Measurements from ENCODE around the gene ICAM3. TPM values are rescaled to one million over a fixed set of nuclear protein-coding genes. Genes with fewer than 3 reads are reported as not detected.

ICAM3 gene
- total RNA-seq, 4 donors from 2014 or later: 5.5 to 8.5 (median 5.8) TPM

DNA sequence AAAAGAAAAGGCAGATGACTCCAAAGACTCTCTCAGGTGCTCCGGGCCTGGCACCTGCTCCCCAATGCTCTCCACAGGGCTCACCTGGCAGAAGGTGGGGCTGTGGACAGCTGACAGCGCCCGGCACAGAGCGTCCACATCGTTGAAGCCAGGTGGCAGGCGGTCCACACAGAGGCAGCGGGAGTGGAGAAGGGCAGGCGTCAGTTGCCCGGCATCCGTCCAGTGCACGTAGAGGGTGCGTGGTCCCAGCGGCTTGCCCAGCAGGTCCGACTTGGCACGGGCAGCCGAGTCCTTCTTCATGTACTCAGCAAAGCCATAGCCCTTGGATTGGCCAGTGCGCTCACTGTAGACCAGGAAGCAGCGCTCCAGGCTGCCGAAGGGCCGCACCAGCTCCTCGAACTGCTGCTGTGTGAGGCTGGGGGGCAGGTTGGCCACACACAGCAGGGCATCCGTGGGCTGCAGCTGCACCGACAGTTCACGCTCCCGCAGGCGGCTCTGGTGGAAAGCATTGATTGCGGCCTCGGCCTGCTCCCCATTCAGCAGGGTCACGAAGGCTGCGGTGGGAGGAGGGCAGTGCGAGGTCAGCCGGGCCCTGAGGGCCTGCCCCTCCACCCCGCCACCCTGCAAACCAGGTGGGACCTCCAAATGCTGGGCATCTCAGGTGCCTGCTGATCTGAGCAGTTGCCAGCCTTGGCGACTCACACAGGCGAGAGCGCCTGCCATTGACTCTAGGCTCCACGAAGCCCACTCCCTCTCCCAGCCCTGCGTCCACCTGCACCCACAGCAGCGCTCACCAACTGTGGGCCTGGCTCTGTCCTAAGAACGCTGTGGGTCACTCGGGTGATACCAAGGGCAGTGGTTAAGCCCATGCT, 10.6 kb downstream of the ICAM3 start:
- 95 to 97% methylated on average over 5 to 38 of the region's 41 CpGs for WGBS, 2 donors
- intact Hi-C loops (cut with DNase I): no loop called here
- H3K36me3 ChIP-seq: peaks cover 38 to 67% of the 10 kb centered on the region in 2 donors

DNA sequence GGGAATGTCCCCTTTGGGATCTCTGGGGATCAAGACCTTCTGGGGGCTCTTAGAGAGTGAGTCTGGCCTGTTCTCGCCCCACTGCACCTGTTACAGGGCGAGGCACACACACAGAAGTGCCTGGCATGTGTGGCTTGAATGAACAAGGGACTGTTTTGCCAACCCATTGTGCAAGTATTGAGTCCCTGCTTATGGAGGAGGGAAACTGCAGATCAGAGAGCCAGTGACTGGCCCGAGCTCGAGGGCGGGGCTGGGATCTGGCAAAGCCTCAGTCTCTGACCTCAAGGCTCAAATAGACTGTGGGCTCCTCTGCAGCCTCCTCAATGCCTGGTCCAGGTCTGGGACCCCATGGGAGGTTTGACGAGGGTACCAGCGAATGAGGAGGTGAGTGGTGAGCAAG, 11.6 kb downstream of the ICAM3 start:
- no peak overlapping the region for H3K4me3 ChIP-seq (replicated peaks in 1 of 3)
- peaks cover 44 to 74% of the 10 kb centered on the region in 2 donors for H3K36me3 ChIP-seq
- WGBS, 2 donors: 85 to 88% methylated on average over 7 of the region's 7 CpGs
- TF ChIP-seq, protein P1, sequence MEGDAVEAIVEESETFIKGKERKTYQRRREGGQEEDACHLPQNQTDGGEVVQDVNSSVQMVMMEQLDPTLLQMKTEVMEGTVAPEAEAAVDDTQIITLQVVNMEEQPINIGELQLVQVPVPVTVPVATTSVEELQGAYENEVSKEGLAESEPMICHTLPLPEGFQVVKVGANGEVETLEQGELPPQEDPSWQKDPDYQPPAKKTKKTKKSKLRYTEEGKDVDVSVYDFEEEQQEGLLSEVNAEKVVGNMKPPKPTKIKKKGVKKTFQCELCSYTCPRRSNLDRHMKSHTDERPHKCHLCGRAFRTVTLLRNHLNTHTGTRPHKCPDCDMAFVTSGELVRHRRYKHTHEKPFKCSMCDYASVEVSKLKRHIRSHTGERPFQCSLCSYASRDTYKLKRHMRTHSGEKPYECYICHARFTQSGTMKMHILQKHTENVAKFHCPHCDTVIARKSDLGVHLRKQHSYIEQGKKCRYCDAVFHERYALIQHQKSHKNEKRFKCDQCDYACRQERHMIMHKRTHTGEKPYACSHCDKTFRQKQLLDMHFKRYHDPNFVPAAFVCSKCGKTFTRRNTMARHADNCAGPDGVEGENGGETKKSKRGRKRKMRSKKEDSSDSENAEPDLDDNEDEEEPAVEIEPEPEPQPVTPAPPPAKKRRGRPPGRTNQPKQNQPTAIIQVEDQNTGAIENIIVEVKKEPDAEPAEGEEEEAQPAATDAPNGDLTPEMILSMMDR (IDR thresholded peaks at IDR 0.05): no peak
- TF ChIP-seq POLR2A (IDR thresholded peaks at IDR 0.05): no peak
- H3K4me1 ChIP-seq: peaks cover 6 to 12% of the 10 kb centered on the region in 2 donors
- H3K27ac ChIP-seq: no peak overlapping the region
- H3K9me3 ChIP-seq: no peaks in the 10 kb centered on the region
- H3K27me3 ChIP-seq: no peaks in the 10 kb centered on the region
- no peak for DNase-seq
- intact Hi-C loops (cut with DNase I): no loop called here

More for the DNA sequence above, 10.6 kb downstream of the ICAM3 start:
- Histone ChIP-seq H3K27me3 (no peaks in the 10 kb centered on the region), H3K4me1 (peaks cover 7 to 13% of the 10 kb centered on the region in 2 donors), H3K27ac (no peak overlapping the region), H3K4me3 (replicated peaks in 1 of 3) (no peak overlapping the region), H3K9me3 (no peaks in the 10 kb centered on the region)
- TF ChIP-seq, protein P1 (IDR thresholded peaks at IDR 0.05): no peak
- no peak for TF ChIP-seq POLR2A (IDR thresholded peaks at IDR 0.05)
- DNase-seq: no peak

- no peaks in the 10 kb centered on the region for H3K4me1 ChIP-seq
- peaks cover 61 to 95% of the 10 kb centered on the region in 2 donors for H3K36me3 ChIP-seq
- H3K27ac ChIP-seq: no peak overlapping the region
- TF ChIP-seq, protein P1 (IDR thresholded peaks at IDR 0.05): no peak
- no peak for TF ChIP-seq POLR2A (IDR thresholded peaks at IDR 0.05)
- H3K4me3 ChIP-seq (replicated peaks in 1 of 3): no peak overlapping the region
- intact Hi-C loops (cut with DNase I): no loop called here
- DNase-seq: no peak
- WGBS, 2 donors: 93 to 94% methylated on average over 7 to 8 of the region's 8 CpGs
- no peaks in the 10 kb centered on the region for H3K27me3 ChIP-seq
- H3K9me3 ChIP-seq: no peaks in the 10 kb centered on the region
Measured at GRCh38 chr19:10325732-10326131, 13.7 kb downstream of the ICAM3 start.

- 91 to 95% methylated on average over 17 to 19 of the region's 19 CpGs for whole genome bisulfite sequencing, 2 donors
- H3K36me3 ChIP-seq: peaks cover 55 to 93% of the 10 kb centered on the region in 2 donors
Measured at GRCh38 chr19:10321874-10322835, 17.3 kb downstream of the ICAM3 start.

More at GRCh38 chr19:10321874-10322835, 17.3 kb downstream of the ICAM3 start:
- intact Hi-C loops (cut with DNase I): no loop called here
- TF ChIP-seq, protein P1 (IDR thresholded peaks at IDR 0.05): no peak
- no peak for TF ChIP-seq POLR2A (IDR thresholded peaks at IDR 0.05)
- Histone ChIP-seq H3K4me1 (no peaks in the 10 kb centered on the region), H3K27ac (no peak overlapping the region), H3K9me3 (no peaks in the 10 kb centered on the region), H3K27me3 (no peaks in the 10 kb centered on the region), H3K4me3 (replicated peaks in 1 of 3) (no peak overlapping the region)
- DNase-seq: no peak

Data from thyroid gland (tissue), 4 donors.